Loucy (cell line): ENCODE data around the gene VPS8.

Source experiments
- CTCF ChIP-seq: fragments of 200-600 bp; sonication (generic); conservative IDR thresholded peaks from 2 replicates; pipeline ENCODE4 v1.5.1; 2014; ENCODE audit warnings: mild to moderate bottlenecking, antibody characterized with exemption, low read length
- EZH2phosphoT487 ChIP-seq: fragments of 200-600 bp; IDR thresholded peaks from 2 replicates; pipeline ENCODE4 v1.6.1; 2018; ENCODE audit warnings: antibody characterized with exemption, mild to moderate bottlenecking, moderate library complexity, borderline replicate concordance

- TF ChIP-seq CTCF (no peak), EZH2phosphoT487 (no peak)
Measured at GRCh38 chr3:184832044-184832443, 20.1 kb downstream of the VPS8 start.
